SW480 (cell line): Measurements from ENCODE around the gene OTOGL.

Source experiments
- DNase-seq: peaks from one replicate; pipeline ENCODE4 v3.0.0-alpha.2; 2016; ENCODE audit warnings: low spot score

OTOGL gene

GRCh38 chr12:80120994-80121393 lies 21.7 kb downstream of the OTOGL start:
- DNase-seq, result no peak

- no peak for DNase-seq
These were observed 22.3 kb downstream of the OTOGL start for GRCh38 chr12:80121661-80122060.

GRCh38 chr12:80129895-80130530 lies 30.7 kb downstream of the OTOGL start:
- DNase-seq, result no peak

- DNase-seq, result no peak
These were observed 36.3 kb downstream of the OTOGL start for GRCh38 chr12:80135624-80136023.

- DNase-seq, result no peak
These were observed 40.7 kb downstream of the OTOGL start for GRCh38 chr12:80140005-80140404.

- no peak for DNase-seq
These were observed 43.3 kb downstream of the OTOGL start for GRCh38 chr12:80142640-80143039.

- no peak for DNase-seq
These were observed 44.2 kb downstream of the OTOGL start for GRCh38 chr12:80143537-80143936.

- DNase-seq, result peak; percentile 8
These were observed 50.4 kb downstream of the OTOGL start for GRCh38 chr12:80149547-80150313.

- no peak for DNase-seq
These were observed 51.8 kb downstream of the OTOGL start for GRCh38 chr12:80151131-80151530.

- DNase-seq, result no peak
These were observed 54.9 kb downstream of the OTOGL start for GRCh38 chr12:80154261-80154660.

GRCh38 chr12:80156306-80156705 lies 57.0 kb downstream of the OTOGL start:
- no peak for DNase-seq

GRCh38 chr12:80157645-80158044 lies 58.3 kb downstream of the OTOGL start:
- DNase-seq, result no peak

GRCh38 chr12:80161612-80162011 lies 62.3 kb downstream of the OTOGL start:
- DNase-seq, result no peak

- DNase-seq, result no peak
These were observed 62.8 kb downstream of the OTOGL start for GRCh38 chr12:80162177-80162576.

- DNase-seq, result no peak
These were observed 66.4 kb downstream of the OTOGL start for GRCh38 chr12:80165746-80166145.

- DNase-seq, result no peak
These were observed 67.4 kb downstream of the OTOGL start for GRCh38 chr12:80166751-80167150.

- no peak for DNase-seq
These were observed 69.6 kb downstream of the OTOGL start for GRCh38 chr12:80168936-80169335.

GRCh38 chr12:80170915-80171314 lies 71.6 kb downstream of the OTOGL start:
- DNase-seq, result no peak

- no peak for DNase-seq
These were observed 73.9 kb downstream of the OTOGL start for GRCh38 chr12:80173083-80173864.

- DNase-seq, result no peak
These were observed 76.1 kb downstream of the OTOGL start for GRCh38 chr12:80175307-80175930.

GRCh38 chr12:80176706-80177105 lies 77.4 kb downstream of the OTOGL start:
- no peak for DNase-seq

- DNase-seq, result no peak
These were observed 79.5 kb downstream of the OTOGL start for GRCh38 chr12:80178846-80179245.

- DNase-seq, result no peak
These were observed 84.6 kb downstream of the OTOGL start for GRCh38 chr12:80183939-80184338.
